Pancreas (tissue), 10 donors: ENCODE results near the gene NPPA. TPM values are rescaled to one million over a fixed set of nuclear protein-coding genes. Genes with fewer than 3 reads are reported as not detected.

Source experiments
- ATAC-seq, 4 donors: fragments of 200-7000 bp; cut with Tn5 transposase; one replicate each; pipeline versions ENCODE4 v1.8.0 to v1.9.1; 2020; ENCODE audit warnings: mild to moderate bottlenecking in 4 of 4, moderate library complexity in 4 of 4
- DNase-seq, 6 donors: peaks; one replicate each; pipeline ENCODE4 v3.0.0-alpha.2; 2020
- FAIRE-seq: peaks from 2 replicates; lab custom pipeline; 2012; peaks lifted over from hg19 to GRCh38; lab: Jason Lieb, UNC
- H3K27ac ChIP-seq, 4 donors: fragments of 200-600 bp; sonication (generic); 1 replicate in 3 of 4; 2 replicates in 1 of 4; pipeline versions ENCODE4 v1.5.0 to v1.8.0; 2020
- H3K27me3 ChIP-seq, 4 donors: fragments of 200-600 bp; one replicate each; pipeline ENCODE4 v1.8.0; 2021
- H3K36me3 ChIP-seq, 3 donors: fragments of 200-600 bp; sonication (generic) in 1 of 3; one replicate each; pipeline versions ENCODE4 v1.5.0 to v1.8.0; 2020 to 2021
- H3K4me1 ChIP-seq, 3 donors: fragments of 200-600 bp; one replicate each; pipeline ENCODE4 v1.8.0; 2021
- H3K4me3 ChIP-seq, 4 donors: fragments of 200-600 bp; sonication (generic) in 2 of 4; one replicate each; pipeline versions ENCODE4 v1.5.0 to v1.8.0; 2020 to 2021
- H3K9me3 ChIP-seq, 4 donors: fragments of 200-600 bp; one replicate each; pipeline ENCODE4 v1.8.0; 2021
- WGBS, 2 donors: extraction: QIAGEN DNeasy Blood & Tissue Kit; methylation state at CpG; one replicate each; pipeline ENCODE4 v1.1.7; 2013; 5-methylcytosine and 5-hydroxymethylcytosine counted together
- intact Hi-C, 3 donors: fragments of 100-400 bp; cut with DNase I; formaldehyde crosslinking; loops; one replicate each; pipeline versions ENCODE4 v1.11.1 to v1.14.2; 2022
- polyA plus RNA-seq, 2 donors: library from polyadenylated mRNA; stranded (reverse); fragments of 200-250 nt; gene quantifications; one replicate each; pipeline ENCODE4 v1.2.3, GENCODE V29; 2013
- total RNA-seq, 6 donors: library from RNA; stranded (reverse); fragmentation: NEBNext Ultra II Directional in 4 of 6; extraction: Animal tissue kit (Norgen Biotek cat#: 25700) in 4 of 6; gene quantifications; one replicate each; pipeline versions ENCODE4 v1.2.1 to v1.2.4, GENCODE V29; 2021 to 2023
- TF ChIP-seq, protein P1 (sequence below), 4 donors: fragments of 200-600 bp; sonication (generic) in 3 of 4; IDR thresholded peaks; one replicate each; pipeline versions ENCODE4 v1.5.0 to v1.8.0; 2021; ENCODE audit warnings: antibody characterized with exemption in 4 of 4
- donor health status: healthy with polysubstance abuse.
- donor health status: DM: no; HTN: no; CAD: no; lungs with moderate emphysema.
- donor health status: DM: no; HTN: no; CAD: no.
- donor health status: control.
- donor health status: control.
- donor health status: Bipolar disorder and iron deficiency.
- donor health status: DM: yes; HTN: yes; CAD: no.
- donor health status: DM: no; HTN: no; CAD: no.
- donor health status: DM: no; HTN: no; CAD: no.
- donor health status: DM: yes; HTN: yes; CAD: no.

NPPA gene
- total and polyA plus RNA-seq, 8 donors = 0.24 to 1.3 (median 0.28) TPM; not detected in 5

DNA sequence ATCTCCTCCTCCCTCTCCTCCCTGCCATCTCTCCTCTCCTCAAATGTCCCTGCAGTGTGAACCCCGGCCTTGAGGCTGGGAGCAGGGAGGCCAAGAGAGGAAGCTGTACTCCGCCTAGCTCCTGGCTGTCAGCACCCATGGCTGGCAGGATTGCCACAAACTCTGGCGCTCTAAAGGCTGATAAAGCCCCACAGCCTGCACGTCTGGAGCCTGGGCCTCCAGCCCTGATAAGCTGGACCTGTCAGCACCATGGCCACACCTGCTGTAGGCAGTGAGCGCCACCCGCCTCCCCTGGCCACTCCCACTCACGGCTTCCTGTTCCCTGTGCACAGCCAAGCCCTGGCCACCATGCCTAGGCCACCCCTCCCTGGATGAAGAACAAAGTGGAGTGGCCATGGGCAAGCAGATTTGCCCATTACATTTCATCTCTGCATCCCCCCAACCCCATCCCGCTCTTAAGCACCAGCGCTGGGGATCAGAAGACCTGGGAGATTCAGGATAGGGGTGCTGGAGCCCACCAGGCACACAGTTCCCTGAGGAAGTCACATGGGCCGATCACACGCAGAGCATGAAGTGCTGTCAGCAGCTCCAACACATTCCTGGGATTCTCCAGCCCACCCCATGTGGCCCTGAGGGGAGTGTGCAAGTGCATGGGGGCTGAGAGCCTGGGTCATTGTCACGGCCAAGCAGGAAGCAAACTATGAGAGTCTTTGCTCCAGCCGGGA lies 35.4 kb upstream of the NPPA start:
- H3K27ac ChIP-seq = no peak overlapping the region
- no peak overlapping the region for H3K4me3 ChIP-seq
- FAIRE-seq (no peak), ATAC-seq (peak; percentile 92 to 100 (median 99)), DNase-seq (peak; percentile 76 to 94 (median 84))
- H3K4me1 ChIP-seq = peaks cover 0 to 8% (median 6%) of the 10 kb centered on the region in 3 donors
- H3K9me3 ChIP-seq = no peaks in the 10 kb centered on the region
- intact Hi-C loops = no loop called here
- TF ChIP-seq, protein P1, sequence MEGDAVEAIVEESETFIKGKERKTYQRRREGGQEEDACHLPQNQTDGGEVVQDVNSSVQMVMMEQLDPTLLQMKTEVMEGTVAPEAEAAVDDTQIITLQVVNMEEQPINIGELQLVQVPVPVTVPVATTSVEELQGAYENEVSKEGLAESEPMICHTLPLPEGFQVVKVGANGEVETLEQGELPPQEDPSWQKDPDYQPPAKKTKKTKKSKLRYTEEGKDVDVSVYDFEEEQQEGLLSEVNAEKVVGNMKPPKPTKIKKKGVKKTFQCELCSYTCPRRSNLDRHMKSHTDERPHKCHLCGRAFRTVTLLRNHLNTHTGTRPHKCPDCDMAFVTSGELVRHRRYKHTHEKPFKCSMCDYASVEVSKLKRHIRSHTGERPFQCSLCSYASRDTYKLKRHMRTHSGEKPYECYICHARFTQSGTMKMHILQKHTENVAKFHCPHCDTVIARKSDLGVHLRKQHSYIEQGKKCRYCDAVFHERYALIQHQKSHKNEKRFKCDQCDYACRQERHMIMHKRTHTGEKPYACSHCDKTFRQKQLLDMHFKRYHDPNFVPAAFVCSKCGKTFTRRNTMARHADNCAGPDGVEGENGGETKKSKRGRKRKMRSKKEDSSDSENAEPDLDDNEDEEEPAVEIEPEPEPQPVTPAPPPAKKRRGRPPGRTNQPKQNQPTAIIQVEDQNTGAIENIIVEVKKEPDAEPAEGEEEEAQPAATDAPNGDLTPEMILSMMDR (IDR thresholded peaks at IDR 0.05) = no peak
- WGBS, 2 donors = 32 to 36% methylated on average over 13 of the region's 13 CpGs
- H3K27me3 ChIP-seq = no peaks in the 10 kb centered on the region
- H3K36me3 ChIP-seq = no peaks in the 10 kb centered on the region

DNA sequence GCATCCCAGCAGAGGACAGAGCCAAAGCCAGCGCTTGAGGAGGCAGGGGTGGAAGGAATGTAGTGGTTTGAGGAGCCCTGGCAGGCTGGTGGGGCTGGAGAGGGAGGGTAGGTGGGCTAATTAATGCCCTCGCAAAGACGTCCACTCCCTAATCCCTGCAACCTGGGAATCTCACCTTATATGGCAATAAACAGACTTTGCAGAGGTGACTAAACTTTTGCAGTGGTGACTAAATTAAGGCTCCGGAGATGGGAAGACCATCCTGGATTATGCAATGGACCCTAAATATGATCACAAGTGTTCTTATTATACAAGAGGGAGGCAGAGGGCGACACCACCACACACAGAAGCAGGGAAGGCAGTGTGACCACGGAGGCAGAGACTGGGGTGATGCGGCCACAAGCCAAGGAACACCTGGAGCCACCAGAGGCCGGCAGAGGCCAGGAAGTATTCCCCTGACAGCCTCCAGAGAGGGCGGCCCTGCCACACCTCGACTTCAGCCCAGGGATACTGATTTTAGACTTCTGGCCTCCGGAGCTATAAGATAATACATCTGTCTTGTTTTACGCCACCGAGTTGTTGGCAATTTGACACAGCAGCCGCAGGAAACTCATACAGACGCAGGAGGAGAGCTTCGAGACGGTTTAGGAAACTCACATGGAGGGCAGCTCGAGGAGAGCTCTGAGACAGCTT lies 34.3 kb upstream of the NPPA start:
- no peak overlapping the region for H3K27ac ChIP-seq
- H3K27me3 ChIP-seq = no peaks in the 10 kb centered on the region
- no peaks in the 10 kb centered on the region for H3K36me3 ChIP-seq
- DNase-seq (no peak), ATAC-seq (no peak), FAIRE-seq (no peak)
- intact Hi-C loops = no loop called here
- TF ChIP-seq, protein P1 (IDR thresholded peaks at IDR 0.05) = no peak
- peaks cover 0 to 8% (median 6%) of the 10 kb centered on the region in 3 donors for H3K4me1 ChIP-seq
- H3K9me3 ChIP-seq = no peaks in the 10 kb centered on the region
- H3K4me3 ChIP-seq = no peak overlapping the region
- 85 to 86% methylated on average over 18 of the region's 18 CpGs for WGBS, 2 donors

DNA sequence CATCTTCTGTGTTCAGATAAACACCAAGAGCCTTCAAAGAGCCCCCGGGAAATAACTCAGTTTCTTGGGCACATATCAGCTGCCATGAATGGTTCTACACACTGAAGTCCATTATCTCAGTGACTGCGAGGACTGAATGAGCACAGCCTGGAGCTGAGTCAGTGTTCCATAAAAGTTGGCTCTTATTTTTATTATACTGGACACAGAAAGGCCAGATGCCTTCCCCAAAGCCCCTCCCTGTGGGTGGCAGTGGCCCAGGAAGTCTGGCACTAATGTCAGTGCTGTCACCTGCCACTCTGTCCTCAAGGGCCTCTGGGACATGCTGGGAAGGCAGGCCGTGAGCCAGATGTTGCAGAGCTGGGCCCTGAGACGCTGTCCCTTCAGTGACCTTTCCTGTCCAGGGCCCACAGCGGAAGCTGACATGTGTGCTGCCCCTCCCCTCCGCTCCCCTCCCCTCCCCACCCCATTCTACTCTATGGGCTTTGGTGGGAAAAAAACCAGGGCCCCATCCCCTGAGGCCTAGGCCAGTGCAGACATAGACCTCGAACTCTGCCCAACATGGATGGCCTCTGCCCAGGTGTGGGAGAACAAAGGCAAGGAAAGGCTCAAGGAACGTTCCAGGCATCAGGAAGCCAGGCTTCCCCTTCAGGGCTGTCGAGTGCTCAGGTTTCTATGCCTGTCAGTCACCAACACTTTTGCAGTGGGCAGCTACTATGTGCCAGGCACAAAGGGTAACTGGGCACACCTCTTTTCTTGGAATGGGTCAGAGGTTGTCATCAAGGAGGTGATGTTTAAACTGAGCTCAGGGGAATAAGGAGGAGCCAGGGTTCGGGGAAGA lies 33.5 kb upstream of the NPPA start:
- Histone ChIP-seq H3K4me1 (peaks cover 0 to 8% (median 6%) of the 10 kb centered on the region in 3 donors), H3K9me3 (no peaks in the 10 kb centered on the region), H3K4me3 (no peak overlapping the region), H3K27ac (no peak overlapping the region), H3K27me3 (no peaks in the 10 kb centered on the region), H3K36me3 (no peaks in the 10 kb centered on the region)
- TF ChIP-seq, protein P1 (IDR thresholded peaks at IDR 0.05) = no peak
- ATAC-seq (no peak), FAIRE-seq (no peak), DNase-seq (no peak)
- intact Hi-C loops = no loop called here
- WGBS, 2 donors = 56 to 63% methylated on average over 10 of the region's 10 CpGs

DNA sequence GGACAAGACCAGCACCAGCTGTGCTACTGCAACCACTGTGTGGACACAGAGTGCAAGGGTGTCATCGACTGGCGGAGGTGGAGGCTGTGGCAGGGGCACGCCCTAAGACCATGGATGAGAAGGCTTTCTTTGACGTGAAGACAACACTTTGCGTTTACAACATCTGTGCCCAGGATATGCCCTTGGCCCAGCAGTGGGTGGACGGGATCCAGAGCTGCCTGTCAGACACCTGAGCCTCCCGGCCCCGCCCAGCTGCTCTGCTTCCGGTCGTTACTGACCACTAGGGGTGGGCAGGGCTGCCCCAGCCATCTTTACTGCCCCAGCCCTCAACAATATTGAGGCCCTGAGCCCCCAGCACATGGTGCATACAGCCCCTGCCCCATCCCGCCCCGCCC lies 32.6 kb upstream of the NPPA start:
- Histone ChIP-seq H3K27ac (no peak overlapping the region), H3K36me3 (no peaks in the 10 kb centered on the region), H3K9me3 (no peaks in the 10 kb centered on the region), H3K4me1 (peaks cover 0 to 8% (median 6%) of the 10 kb centered on the region in 3 donors), H3K27me3 (no peaks in the 10 kb centered on the region), H3K4me3 (no peak overlapping the region)
- 56 to 60% methylated on average over 12 of the region's 12 CpGs for WGBS, 2 donors
- FAIRE-seq = no peak
- no peak for ATAC-seq
- intact Hi-C loops = no loop called here
- no peak for DNase-seq
- TF ChIP-seq, protein P1 (IDR thresholded peaks at IDR 0.05) = no peak
